Osteocyte (in vitro differentiated cells): ENCODE measurements around the gene RPS6KC1. TPM values are rescaled to one million over a fixed set of nuclear protein-coding genes. Genes with fewer than 3 reads are reported as not detected.

Experiments
- DNase-seq: peaks from one replicate; pipeline ENCODE4 v3.0.0; 2021; ENCODE audit warnings: mixed read lengths; ENCODE audit not compliant: unreplicated experiment; ENCODE audit errors: extremely low spot score
- H3K27ac Mint-ChIP-seq: one replicate; pipeline ENCODE4 v1.8.0; 2021; ENCODE audit warnings: mild to moderate bottlenecking, mixed read lengths; ENCODE audit not compliant: unreplicated experiment
- H3K27me3 Mint-ChIP-seq: one replicate; pipeline ENCODE4 v1.8.0; 2021; ENCODE audit warnings: mixed read lengths; ENCODE audit not compliant: unreplicated experiment
- H3K36me3 Mint-ChIP-seq: one replicate; pipeline ENCODE4 v1.8.0; 2021; ENCODE audit warnings: mixed read lengths; ENCODE audit not compliant: unreplicated experiment
- H3K4me1 Mint-ChIP-seq: one replicate; pipeline ENCODE4 v1.8.0; 2021; ENCODE audit warnings: mixed read lengths; ENCODE audit not compliant: unreplicated experiment
- H3K4me3 Mint-ChIP-seq: one replicate; pipeline ENCODE4 v1.8.0; 2021; ENCODE audit warnings: mild to moderate bottlenecking, moderate library complexity, mixed read lengths; ENCODE audit not compliant: unreplicated experiment
- H3K9me3 Mint-ChIP-seq: one replicate; pipeline ENCODE4 v1.8.0; 2021; ENCODE audit warnings: mixed read lengths; ENCODE audit not compliant: unreplicated experiment
- total RNA-seq: library from RNA; stranded (reverse); gene quantifications from 2 replicates; pipeline ENCODE4 v1.2.1, GENCODE V29; 2021
- TF ChIP-seq, protein P1 (sequence below): fragments of 200-600 bp; sonication (generic); IDR thresholded peaks from 2 replicates; pipeline ENCODE4 v1.5.0; 2021; ENCODE audit warnings: antibody characterized with exemption, mild to moderate bottlenecking, moderate library complexity

RPS6KC1 gene
- total RNA-seq, 1 donor from 2014 or later = 19.6 TPM

GRCh38 chr1:213049232-213049631, 1.8 kb upstream of the RPS6KC1 start:
- H3K4me3 Mint-ChIP-seq = no peak overlapping the region
- H3K36me3 Mint-ChIP-seq = no peaks in the 10 kb centered on the region
- no peak for DNase-seq
- peaks cover 11% of the 10 kb centered on the region for H3K9me3 Mint-ChIP-seq
- peaks cover 7% of the 10 kb centered on the region for H3K27me3 Mint-ChIP-seq
- TF ChIP-seq, protein P1, sequence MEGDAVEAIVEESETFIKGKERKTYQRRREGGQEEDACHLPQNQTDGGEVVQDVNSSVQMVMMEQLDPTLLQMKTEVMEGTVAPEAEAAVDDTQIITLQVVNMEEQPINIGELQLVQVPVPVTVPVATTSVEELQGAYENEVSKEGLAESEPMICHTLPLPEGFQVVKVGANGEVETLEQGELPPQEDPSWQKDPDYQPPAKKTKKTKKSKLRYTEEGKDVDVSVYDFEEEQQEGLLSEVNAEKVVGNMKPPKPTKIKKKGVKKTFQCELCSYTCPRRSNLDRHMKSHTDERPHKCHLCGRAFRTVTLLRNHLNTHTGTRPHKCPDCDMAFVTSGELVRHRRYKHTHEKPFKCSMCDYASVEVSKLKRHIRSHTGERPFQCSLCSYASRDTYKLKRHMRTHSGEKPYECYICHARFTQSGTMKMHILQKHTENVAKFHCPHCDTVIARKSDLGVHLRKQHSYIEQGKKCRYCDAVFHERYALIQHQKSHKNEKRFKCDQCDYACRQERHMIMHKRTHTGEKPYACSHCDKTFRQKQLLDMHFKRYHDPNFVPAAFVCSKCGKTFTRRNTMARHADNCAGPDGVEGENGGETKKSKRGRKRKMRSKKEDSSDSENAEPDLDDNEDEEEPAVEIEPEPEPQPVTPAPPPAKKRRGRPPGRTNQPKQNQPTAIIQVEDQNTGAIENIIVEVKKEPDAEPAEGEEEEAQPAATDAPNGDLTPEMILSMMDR = no peak
- H3K27ac Mint-ChIP-seq = no peak overlapping the region
- H3K4me1 Mint-ChIP-seq = peaks cover 27% of the 10 kb centered on the region

GRCh38 chr1:213050745-213051126, 305 bp upstream of the RPS6KC1 start:
- Mint-ChIP-seq H3K27ac (peak overlapping the region; percentile 96), H3K36me3 (no peaks in the 10 kb centered on the region)
- TF ChIP-seq, protein P1 = no peak

GRCh38 chr1:213051881-213052202, 801 bp downstream of the RPS6KC1 start:
- H3K9me3 Mint-ChIP-seq = peaks cover 11% of the 10 kb centered on the region
- H3K4me1 Mint-ChIP-seq = peaks cover 28% of the 10 kb centered on the region
- H3K27ac Mint-ChIP-seq = peak overlapping the region; percentile 96
- H3K4me3 Mint-ChIP-seq = peak overlapping the region; percentile 94
- no peaks in the 10 kb centered on the region for H3K36me3 Mint-ChIP-seq
- no peak for DNase-seq
- TF ChIP-seq, protein P1 = no peak
- H3K27me3 Mint-ChIP-seq = peaks cover 7% of the 10 kb centered on the region

More at GRCh38 chr1:213050745-213051126, 305 bp upstream of the RPS6KC1 start:
- H3K27me3 Mint-ChIP-seq = peaks cover 7% of the 10 kb centered on the region
- H3K9me3 Mint-ChIP-seq = peaks cover 11% of the 10 kb centered on the region
- H3K4me3 Mint-ChIP-seq = peak overlapping the region; percentile 94
- no peak for DNase-seq
- H3K4me1 Mint-ChIP-seq = peaks cover 27% of the 10 kb centered on the region

DNA sequence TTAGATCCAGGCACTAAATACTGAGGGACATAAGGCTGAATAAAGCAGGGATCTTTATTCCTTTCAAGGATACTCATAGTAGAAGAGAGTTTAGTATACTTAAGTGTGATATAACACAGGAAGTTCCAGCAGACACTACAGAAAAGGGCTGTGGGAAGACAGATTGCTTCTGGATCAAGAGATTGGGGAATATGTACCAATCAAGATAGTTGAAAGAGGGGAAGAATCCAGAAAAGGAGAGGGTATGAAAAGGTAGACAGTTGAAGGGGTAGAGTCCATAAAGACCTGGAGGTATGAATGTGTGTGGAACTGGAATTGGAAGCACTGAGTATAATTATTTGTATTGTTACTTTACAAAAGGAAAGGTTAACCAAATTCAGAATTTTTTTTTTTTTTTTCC, 2.4 kb downstream of the RPS6KC1 start:
- no peaks in the 10 kb centered on the region for H3K36me3 Mint-ChIP-seq
- H3K4me3 Mint-ChIP-seq = no peak overlapping the region
- DNase-seq = no peak
- H3K4me1 Mint-ChIP-seq = peaks cover 28% of the 10 kb centered on the region
- H3K9me3 Mint-ChIP-seq = peaks cover 7% of the 10 kb centered on the region
- no peak overlapping the region for H3K27ac Mint-ChIP-seq
- peaks cover 7% of the 10 kb centered on the region for H3K27me3 Mint-ChIP-seq
- TF ChIP-seq, protein P1 = no peak

DNA sequence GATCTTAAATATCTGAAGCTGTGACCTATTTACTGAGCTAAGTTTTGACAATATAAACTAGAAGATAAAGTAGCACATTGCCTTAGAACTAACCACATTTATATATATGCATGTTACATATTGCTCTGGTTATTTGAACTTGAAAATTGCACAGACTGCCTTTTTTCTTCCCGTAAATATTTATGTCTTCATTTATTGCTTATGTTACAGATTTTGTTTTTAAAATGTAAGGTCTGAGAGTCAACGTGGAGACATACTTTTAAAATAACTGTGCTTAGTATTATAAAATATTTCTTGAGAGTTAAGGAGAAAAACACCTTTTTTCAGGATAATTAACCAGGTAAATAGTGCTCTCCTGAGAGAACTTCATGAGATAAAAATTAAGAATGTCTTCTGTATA, 3.1 kb downstream of the RPS6KC1 start:
- TF ChIP-seq, protein P1 = no peak
- no peaks in the 10 kb centered on the region for H3K36me3 Mint-ChIP-seq
- peaks cover 2% of the 10 kb centered on the region for H3K27me3 Mint-ChIP-seq
- H3K4me3 Mint-ChIP-seq = no peak overlapping the region
- H3K27ac Mint-ChIP-seq = no peak overlapping the region
- H3K4me1 Mint-ChIP-seq = peaks cover 28% of the 10 kb centered on the region
- peaks cover 9% of the 10 kb centered on the region for H3K9me3 Mint-ChIP-seq
- no peak for DNase-seq
